ENCODE measurements around the gene TNNC2. TPM values are rescaled to one million over a fixed set of nuclear protein-coding genes. Genes with fewer than 3 reads are reported as not detected.

The TNNC2 gene
- total and polyA plus RNA-seq, 2 of the 13 experiments (the other 11 are each of a cell fraction or from before 2014, with no cell fraction given): 1.8 to 4.7 TPM

DNA sequence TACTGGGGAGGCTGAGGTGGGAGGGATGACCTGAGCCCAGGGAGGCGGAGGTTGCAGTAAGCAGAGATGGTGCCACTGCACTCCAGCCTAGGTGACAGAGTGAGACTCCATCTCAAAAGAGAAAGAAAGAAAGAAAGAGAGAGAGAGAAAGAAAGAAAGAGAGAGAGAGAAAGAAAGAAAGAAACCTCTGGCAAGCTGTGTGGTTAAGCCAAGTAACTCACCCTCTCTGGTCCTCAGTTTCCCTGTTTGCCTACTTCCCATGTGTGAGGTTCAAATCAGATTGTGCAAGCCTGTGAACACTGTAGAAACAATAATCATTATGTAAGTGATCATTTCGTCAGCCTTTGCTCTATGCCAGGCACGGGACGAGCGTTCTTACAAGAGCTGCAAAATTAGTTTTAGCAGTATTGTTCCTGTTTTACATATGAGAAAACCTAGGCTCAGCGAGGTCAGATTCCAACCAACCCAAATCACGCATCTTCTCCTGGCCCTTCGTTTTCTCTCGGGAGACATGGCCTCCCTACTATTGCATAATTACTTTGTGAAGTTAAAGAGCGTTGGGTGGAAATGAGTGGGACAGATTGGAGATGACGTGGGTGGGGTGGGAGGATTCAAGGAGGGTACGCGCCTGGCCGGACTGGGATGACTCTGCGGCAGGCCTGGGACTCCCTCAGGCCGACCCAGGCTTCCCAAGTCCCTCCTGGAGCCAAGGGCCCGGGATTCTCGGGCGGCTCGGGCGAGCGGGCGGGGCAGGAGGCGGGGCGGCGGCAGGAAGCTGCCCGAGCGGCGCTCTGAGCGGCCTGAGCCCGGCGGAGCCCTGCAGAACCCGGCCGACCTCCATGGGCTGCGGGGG, 6.1 kb upstream of the TNNC2 start, which contains the start of gene SNX21 (continued):
- TF ChIP-seq ZNF547 (CRISPR knock-in tag; IDR thresholded peaks at IDR 0.05): peak; percentile 13
- TF ChIP-seq CREM (IDR thresholded peaks at IDR 0.05): peak; percentile 59
- TF ChIP-seq CREM (CRISPR knock-in tag; IDR thresholded peaks at IDR 0.05): no peak
- TF ChIP-seq ZNF101 (CRISPR knock-in tag; IDR thresholded peaks at IDR 0.05; ENCODE audit: borderline replicate concordance, low read depth): no peak
- no peak for TF ChIP-seq FOXJ3 (CRISPR knock-in tag; IDR thresholded peaks at IDR 0.05; ENCODE audit: borderline replicate concordance)
- TF ChIP-seq, protein P1, sequence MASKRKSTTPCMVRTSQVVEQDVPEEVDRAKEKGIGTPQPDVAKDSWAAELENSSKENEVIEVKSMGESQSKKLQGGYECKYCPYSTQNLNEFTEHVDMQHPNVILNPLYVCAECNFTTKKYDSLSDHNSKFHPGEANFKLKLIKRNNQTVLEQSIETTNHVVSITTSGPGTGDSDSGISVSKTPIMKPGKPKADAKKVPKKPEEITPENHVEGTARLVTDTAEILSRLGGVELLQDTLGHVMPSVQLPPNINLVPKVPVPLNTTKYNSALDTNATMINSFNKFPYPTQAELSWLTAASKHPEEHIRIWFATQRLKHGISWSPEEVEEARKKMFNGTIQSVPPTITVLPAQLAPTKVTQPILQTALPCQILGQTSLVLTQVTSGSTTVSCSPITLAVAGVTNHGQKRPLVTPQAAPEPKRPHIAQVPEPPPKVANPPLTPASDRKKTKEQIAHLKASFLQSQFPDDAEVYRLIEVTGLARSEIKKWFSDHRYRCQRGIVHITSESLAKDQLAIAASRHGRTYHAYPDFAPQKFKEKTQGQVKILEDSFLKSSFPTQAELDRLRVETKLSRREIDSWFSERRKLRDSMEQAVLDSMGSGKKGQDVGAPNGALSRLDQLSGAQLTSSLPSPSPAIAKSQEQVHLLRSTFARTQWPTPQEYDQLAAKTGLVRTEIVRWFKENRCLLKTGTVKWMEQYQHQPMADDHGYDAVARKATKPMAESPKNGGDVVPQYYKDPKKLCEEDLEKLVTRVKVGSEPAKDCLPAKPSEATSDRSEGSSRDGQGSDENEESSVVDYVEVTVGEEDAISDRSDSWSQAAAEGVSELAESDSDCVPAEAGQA (IDR thresholded peaks at IDR 0.05; ENCODE audit: low read depth): no peak
- TF ChIP-seq, protein P1 (CRISPR knock-in tag; IDR thresholded peaks at IDR 0.05; ENCODE audit: borderline replicate concordance): no peak; the same call in 1 of the 2 replicates
- TF ChIP-seq, protein P2, sequence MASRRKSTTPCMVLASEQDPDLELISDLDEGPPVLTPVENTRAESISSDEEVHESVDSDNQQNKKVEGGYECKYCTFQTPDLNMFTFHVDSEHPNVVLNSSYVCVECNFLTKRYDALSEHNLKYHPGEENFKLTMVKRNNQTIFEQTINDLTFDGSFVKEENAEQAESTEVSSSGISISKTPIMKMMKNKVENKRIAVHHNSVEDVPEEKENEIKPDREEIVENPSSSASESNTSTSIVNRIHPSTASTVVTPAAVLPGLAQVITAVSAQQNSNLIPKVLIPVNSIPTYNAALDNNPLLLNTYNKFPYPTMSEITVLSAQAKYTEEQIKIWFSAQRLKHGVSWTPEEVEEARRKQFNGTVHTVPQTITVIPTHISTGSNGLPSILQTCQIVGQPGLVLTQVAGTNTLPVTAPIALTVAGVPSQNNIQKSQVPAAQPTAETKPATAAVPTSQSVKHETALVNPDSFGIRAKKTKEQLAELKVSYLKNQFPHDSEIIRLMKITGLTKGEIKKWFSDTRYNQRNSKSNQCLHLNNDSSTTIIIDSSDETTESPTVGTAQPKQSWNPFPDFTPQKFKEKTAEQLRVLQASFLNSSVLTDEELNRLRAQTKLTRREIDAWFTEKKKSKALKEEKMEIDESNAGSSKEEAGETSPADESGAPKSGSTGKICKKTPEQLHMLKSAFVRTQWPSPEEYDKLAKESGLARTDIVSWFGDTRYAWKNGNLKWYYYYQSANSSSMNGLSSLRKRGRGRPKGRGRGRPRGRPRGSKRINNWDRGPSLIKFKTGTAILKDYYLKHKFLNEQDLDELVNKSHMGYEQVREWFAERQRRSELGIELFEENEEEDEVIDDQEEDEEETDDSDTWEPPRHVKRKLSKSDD (CRISPR knock-in tag; IDR thresholded peaks at IDR 0.05; ENCODE audit: low read depth): peak; percentile 57; the same call in 1 of the 2 replicates
- TF ChIP-seq, protein P3, sequence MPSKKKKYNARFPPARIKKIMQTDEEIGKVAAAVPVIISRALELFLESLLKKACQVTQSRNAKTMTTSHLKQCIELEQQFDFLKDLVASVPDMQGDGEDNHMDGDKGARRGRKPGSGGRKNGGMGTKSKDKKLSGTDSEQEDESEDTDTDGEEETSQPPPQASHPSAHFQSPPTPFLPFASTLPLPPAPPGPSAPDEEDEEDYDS (CRISPR knock-in tag; IDR thresholded peaks at IDR 0.05): no peak
- no peak for TF ChIP-seq U2AF1 (optimal IDR thresholded peaks at IDR 0.05; ENCODE audit: low read depth, low read length)
- TF ChIP-seq XRCC5 (optimal IDR thresholded peaks at IDR 0.05; ENCODE audit: low read length): peak; percentile 59
- TF ChIP-seq SMARCC2 (IDR thresholded peaks at IDR 0.05): no peak
- TF ChIP-seq CENPT (CRISPR knock-in tag; IDR thresholded peaks at IDR 0.05; ENCODE audit: low read depth): no peak
- TF ChIP-seq, protein P4, sequence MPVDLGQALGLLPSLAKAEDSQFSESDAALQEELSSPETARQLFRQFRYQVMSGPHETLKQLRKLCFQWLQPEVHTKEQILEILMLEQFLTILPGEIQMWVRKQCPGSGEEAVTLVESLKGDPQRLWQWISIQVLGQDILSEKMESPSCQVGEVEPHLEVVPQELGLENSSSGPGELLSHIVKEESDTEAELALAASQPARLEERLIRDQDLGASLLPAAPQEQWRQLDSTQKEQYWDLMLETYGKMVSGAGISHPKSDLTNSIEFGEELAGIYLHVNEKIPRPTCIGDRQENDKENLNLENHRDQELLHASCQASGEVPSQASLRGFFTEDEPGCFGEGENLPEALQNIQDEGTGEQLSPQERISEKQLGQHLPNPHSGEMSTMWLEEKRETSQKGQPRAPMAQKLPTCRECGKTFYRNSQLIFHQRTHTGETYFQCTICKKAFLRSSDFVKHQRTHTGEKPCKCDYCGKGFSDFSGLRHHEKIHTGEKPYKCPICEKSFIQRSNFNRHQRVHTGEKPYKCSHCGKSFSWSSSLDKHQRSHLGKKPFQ (CRISPR knock-in tag; IDR thresholded peaks at IDR 0.05; ENCODE audit: insufficient replicate concordance): peak; percentile 81
- TF ChIP-seq, protein P5, sequence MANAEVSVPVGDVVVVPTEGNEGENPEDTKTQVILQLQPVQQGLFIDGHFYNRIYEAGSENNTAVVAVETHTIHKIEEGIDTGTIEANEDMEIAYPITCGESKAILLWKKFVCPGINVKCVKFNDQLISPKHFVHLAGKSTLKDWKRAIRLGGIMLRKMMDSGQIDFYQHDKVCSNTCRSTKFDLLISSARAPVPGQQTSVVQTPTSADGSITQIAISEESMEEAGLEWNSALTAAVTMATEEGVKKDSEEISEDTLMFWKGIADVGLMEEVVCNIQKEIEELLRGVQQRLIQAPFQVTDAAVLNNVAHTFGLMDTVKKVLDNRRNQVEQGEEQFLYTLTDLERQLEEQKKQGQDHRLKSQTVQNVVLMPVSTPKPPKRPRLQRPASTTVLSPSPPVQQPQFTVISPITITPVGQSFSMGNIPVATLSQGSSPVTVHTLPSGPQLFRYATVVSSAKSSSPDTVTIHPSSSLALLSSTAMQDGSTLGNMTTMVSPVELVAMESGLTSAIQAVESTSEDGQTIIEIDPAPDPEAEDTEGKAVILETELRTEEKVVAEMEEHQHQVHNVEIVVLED (CRISPR knock-in tag; IDR thresholded peaks at IDR 0.05; ENCODE audit: borderline replicate concordance): no peak
- TF ChIP-seq FOXC1 (CRISPR knock-in tag; IDR thresholded peaks at IDR 0.05; ENCODE audit: borderline replicate concordance): 0 out of 2 replicates have a peak, but pooled peaks have one; percentile 21
